Cardiac muscle cell (in vitro differentiated cells and primary cell): ENCODE measurements around the gene RPS6KC1. TPM values are rescaled to one million over a fixed set of nuclear protein-coding genes. Genes with fewer than 3 reads are reported as not detected.
"Not testable (repeated sequence)": the region's sequence is repeated elsewhere in the genome, so short reads cannot be mapped to it uniquely, and the experiment has no call there.

ENCODE experiments used
- DNase-seq, 2 donors: peaks; one replicate each; pipeline versions ENCODE4 v3.0.0 to v3.0.0-alpha.2; 2010 to 2017; ENCODE audit warnings: low read depth in 1 of 2, low spot score in 1 of 2
- H3K27ac ChIP-seq: fragments of 200-600 bp; sonication (generic); 2 replicates; pipeline ENCODE4 v1.5.1; 2016
- H3K27me3 ChIP-seq: fragments of 200-600 bp; sonication (generic); 2 replicates; pipeline ENCODE4 v1.6.0; 2016; ENCODE audit warnings: control low read depth
- H3K36me3 ChIP-seq: fragments of 200-600 bp; sonication (generic); 2 replicates; pipeline ENCODE4 v1.5.1; 2016; ENCODE audit warnings: control low read depth
- H3K4me1 ChIP-seq: fragments of 200-600 bp; sonication (generic); 2 replicates; pipeline ENCODE4 v1.8.1; 2017; ENCODE audit warnings: low read depth, mild to moderate bottlenecking, mixed run types
- H3K4me3 ChIP-seq: fragments of 200-600 bp; sonication (generic); 2 replicates; pipeline ENCODE4 v1.5.1; 2016; ENCODE audit warnings: mild to moderate bottlenecking
- H3K9me3 ChIP-seq: fragments of 200-600 bp; sonication (generic); 2 replicates; pipeline ENCODE4 v1.5.1; 2017; ENCODE audit warnings: low read depth, mild to moderate bottlenecking, control low read depth
- polyA plus RNA-seq: library from polyadenylated mRNA; unstranded; fragments of >200 nt; fragmentation: Nextera tagmentation; extraction: Ambion mirVana; gene quantifications from 2 replicates; pipeline ENCODE4 v1.2.1, GENCODE V29; 2016
- total RNA-seq: library from RNA; depleted of rRNA; stranded (reverse); fragments of >200 nt; gene quantifications from 2 replicates; pipeline ENCODE4 v1.2.3, GENCODE V29; 2016
- TF ChIP-seq, protein P1 (sequence below): IDR thresholded peaks from 2 replicates; pipeline ENCODE4 v1.5.1; 2012; ENCODE audit warnings: low read depth, mild to moderate bottlenecking, low read length

Gene RPS6KC1
- total and polyA plus RNA-seq, 2 experiments from 2014 or later = 12.5 to 17.9 TPM

DNA sequence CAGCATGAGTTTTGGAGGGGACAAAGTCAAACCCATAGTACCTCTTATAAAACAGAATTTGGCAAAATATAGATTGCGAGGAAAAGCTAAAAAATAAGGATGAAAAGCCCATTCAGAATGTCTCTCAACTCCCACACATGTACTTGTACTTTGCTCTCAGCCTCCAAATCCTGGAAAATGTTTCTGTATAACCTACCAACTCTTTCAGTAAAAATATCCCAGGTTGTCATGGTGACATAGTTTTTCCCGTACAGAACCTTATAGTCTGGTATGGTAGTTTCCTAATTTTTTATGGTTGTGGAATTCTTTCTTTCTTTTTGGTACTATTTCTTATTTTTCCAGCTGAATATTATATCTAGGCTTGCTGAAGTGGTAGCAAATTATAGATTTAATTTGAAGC is 15.5 kb upstream of the RPS6KC1 start:
- Histone ChIP-seq H3K4me1 (no peaks in the 10 kb centered on the region), H3K27ac (no peak overlapping the region), H3K4me3 (no peak overlapping the region), H3K36me3 (no peaks in the 10 kb centered on the region), H3K9me3 (no peaks in the 10 kb centered on the region), H3K27me3 (no peaks in the 10 kb centered on the region)
- DNase-seq = no peak
- TF ChIP-seq, protein P1, sequence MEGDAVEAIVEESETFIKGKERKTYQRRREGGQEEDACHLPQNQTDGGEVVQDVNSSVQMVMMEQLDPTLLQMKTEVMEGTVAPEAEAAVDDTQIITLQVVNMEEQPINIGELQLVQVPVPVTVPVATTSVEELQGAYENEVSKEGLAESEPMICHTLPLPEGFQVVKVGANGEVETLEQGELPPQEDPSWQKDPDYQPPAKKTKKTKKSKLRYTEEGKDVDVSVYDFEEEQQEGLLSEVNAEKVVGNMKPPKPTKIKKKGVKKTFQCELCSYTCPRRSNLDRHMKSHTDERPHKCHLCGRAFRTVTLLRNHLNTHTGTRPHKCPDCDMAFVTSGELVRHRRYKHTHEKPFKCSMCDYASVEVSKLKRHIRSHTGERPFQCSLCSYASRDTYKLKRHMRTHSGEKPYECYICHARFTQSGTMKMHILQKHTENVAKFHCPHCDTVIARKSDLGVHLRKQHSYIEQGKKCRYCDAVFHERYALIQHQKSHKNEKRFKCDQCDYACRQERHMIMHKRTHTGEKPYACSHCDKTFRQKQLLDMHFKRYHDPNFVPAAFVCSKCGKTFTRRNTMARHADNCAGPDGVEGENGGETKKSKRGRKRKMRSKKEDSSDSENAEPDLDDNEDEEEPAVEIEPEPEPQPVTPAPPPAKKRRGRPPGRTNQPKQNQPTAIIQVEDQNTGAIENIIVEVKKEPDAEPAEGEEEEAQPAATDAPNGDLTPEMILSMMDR = no peak

DNA sequence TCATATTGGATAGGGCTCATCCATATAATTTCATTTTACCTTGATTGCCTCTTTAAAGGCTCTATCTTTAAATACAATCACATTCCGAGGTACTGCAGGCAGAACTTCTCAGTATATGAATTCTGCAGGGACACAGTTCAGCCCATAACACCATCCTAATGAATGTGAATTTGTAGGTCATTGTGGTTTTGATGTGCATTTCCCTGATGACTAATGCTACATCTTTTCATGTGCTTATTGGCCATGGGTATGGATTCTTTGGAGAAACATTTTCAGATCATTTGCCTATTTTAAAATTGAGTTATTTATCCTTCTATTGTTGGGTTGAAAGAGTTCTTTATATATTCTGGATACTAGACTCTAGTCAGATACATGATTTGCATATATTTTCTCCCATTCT is 9.6 kb upstream of the RPS6KC1 start:
- TF ChIP-seq, protein P1 = no peak
- no peak overlapping the region for H3K27ac ChIP-seq
- no peaks in the 10 kb centered on the region for H3K27me3 ChIP-seq
- DNase-seq = peak in 1 of 2 donors; percentile 62
- H3K36me3 ChIP-seq = no peaks in the 10 kb centered on the region
- H3K4me1 ChIP-seq = peaks cover 6% of the 10 kb centered on the region
- H3K4me3 ChIP-seq = no peak overlapping the region
- no peaks in the 10 kb centered on the region for H3K9me3 ChIP-seq

DNA sequence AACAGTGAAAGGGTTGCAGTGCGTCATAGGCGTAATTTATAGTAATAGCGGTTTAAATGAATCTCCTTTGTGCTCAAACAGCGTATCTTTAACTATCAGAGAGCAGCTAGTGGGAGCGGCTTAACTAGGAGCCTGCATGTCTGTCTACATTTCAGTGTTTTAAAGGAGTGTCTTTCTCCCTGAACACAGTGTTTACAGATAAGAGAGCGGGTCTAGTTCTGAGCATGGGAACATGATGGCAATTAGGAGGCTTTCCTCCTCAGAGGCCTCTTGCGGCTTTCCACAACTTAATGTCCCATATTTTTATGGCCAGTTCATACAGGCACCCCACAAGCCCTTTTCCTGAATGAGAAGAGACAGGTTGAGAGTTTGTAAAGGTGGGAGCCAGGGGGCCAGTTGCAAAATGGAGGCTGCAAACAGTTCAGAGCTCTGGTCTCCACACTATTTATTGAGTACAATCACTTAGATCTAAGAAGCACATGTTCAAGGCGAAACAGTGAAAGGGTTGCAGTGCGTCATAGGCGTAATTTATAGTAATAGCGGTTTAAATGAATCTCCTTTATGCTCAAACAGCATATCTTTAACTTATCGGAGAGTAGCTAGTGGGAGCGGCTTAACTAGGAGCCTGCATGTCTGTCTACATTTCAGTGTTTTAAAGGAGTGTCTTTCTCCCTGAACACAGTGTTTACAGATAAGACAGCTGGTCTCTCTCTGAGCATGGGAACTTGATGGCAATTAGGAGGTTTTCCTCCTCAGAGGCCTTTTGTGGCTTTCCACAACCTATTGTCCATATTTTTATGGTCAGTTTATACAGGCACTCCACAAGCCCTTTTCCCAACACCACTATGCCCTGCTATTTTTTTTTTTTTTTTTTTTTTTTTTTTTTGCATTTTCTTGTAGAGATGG is 5.5 kb upstream of the RPS6KC1 start:
- H3K9me3 ChIP-seq, DNase-seq, H3K36me3 ChIP-seq, H3K4me1 ChIP-seq, H3K4me3 ChIP-seq, H3K27me3 ChIP-seq: not testable (repeated sequence)
- peak overlapping the region; percentile 28 for H3K27ac ChIP-seq

DNA sequence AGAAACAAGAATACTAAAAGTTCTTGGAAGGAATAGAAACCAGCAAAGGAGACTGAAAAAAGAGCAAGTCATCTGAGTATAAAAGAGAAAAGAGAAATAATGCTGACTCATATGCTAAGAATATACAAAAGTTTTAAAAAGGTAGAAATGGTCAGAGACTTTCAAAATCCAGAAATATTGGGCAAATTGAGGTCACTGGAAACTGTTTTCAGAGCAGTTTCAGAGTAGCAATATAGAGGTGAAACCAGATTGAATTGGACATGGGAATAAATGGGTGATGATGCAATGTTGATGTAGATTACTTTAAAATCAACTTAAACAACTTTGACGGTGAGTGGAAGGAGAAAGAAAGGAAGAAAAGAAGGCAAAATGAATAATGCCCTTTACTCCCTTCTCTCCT is 1.8 kb upstream of the RPS6KC1 start:
- H3K27me3 ChIP-seq = no peaks in the 10 kb centered on the region
- H3K36me3 ChIP-seq = no peaks in the 10 kb centered on the region
- TF ChIP-seq, protein P1 = no peak
- H3K4me3 ChIP-seq = no peak overlapping the region
- DNase-seq = no peak
- no peak overlapping the region for H3K27ac ChIP-seq
- no peaks in the 10 kb centered on the region for H3K9me3 ChIP-seq
- peaks cover 10% of the 10 kb centered on the region for H3K4me1 ChIP-seq

DNA sequence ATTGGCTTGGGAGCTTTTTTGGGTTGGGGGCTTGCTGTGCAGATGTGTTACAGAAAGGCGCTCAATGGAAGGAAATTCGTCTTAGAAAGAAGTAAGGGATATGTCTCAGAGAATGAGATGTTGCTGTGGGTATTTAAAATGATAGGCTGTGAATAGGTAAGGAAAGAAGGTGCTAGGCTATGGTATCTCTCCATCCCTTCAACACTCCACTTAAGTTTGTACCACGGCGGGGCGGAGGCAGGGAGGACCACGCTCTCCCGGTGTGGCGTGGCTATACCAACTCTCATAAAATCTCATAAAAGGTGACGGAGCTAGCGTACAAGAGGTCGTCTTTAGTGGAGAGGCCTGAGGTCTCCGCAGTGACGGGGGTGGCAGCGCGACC is 305 bp upstream of the RPS6KC1 start:
- Histone ChIP-seq H3K9me3 (no peaks in the 10 kb centered on the region), H3K36me3 (no peaks in the 10 kb centered on the region), H3K4me3 (peak overlapping the region; percentile 73), H3K27me3 (no peaks in the 10 kb centered on the region), H3K27ac (peak overlapping the region; percentile 69), H3K4me1 (peaks cover 6% of the 10 kb centered on the region)
- TF ChIP-seq, protein P1 = no peak
- DNase-seq = no peak

DNA sequence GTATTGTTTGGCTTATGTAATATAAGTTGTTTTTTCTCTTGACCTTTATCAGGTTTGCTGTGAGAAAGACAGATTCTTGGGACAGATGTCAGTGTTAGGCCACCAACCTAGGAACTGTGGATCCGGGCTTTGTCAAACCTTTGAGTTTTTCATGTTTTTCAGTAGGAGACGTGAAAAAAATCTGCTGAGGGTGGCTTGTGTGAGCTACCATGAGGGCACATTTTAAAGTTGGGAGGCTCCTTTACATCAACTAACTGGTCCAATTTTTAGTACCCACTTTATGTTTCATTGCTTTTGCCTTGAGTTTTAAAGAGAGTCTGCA is 801 bp downstream of the RPS6KC1 start:
- H3K9me3 ChIP-seq = no peaks in the 10 kb centered on the region
- DNase-seq = no peak
- TF ChIP-seq, protein P1 = no peak
- H3K27me3 ChIP-seq = no peaks in the 10 kb centered on the region
- H3K4me3 ChIP-seq = peak overlapping the region; percentile 73
- peaks cover 4% of the 10 kb centered on the region for H3K4me1 ChIP-seq
- H3K36me3 ChIP-seq = no peaks in the 10 kb centered on the region
- no peak overlapping the region for H3K27ac ChIP-seq
